Right lobe of liver (tissue), 6 donors: ENCODE results near the gene AKAIN1. TPM values are rescaled to one million over a fixed set of nuclear protein-coding genes. Genes with fewer than 3 reads are reported as not detected.
A peak's percentile ranks its signal among the peaks of the same experiment; 100 is the strongest.

Experiments used
- ATAC-seq, 4 donors: fragments of 200-7000 bp; cut with Tn5 transposase; one replicate each; pipeline ENCODE4 v1.9.1; 2020; ENCODE audit warnings: mild to moderate bottlenecking in 4 of 4, moderate library complexity in 4 of 4
- DNase-seq, 3 donors: peaks; one replicate each; pipeline ENCODE4 v3.0.0-alpha.2; 2020
- H3K27ac ChIP-seq, 3 donors: fragments of 200-600 bp; one replicate each; pipeline ENCODE4 v1.8.0; 2022
- H3K27me3 ChIP-seq, 2 donors: fragments of 200-600 bp; one replicate each; pipeline ENCODE4 v1.8.0; 2022
- H3K36me3 ChIP-seq, 4 donors: fragments of 200-600 bp; sonication (generic) in 1 of 4; one replicate each; pipeline versions ENCODE4 v1.5.1 to v1.8.0; 2017 to 2022; ENCODE audit warnings: control low read depth in 1 of 4
- H3K4me1 ChIP-seq, 4 donors: fragments of 200-600 bp; sonication (generic) in 1 of 4; one replicate each; pipeline versions ENCODE4 v1.5.1 to v1.8.0; 2017 to 2022; ENCODE audit warnings: control low read depth in 1 of 4
- H3K4me3 ChIP-seq, 3 donors: fragments of 200-600 bp; one replicate each; pipeline ENCODE4 v1.8.0; 2022
- H3K9me3 ChIP-seq, 4 donors: fragments of 200-600 bp; sonication (generic) in 1 of 4; one replicate each; pipeline versions ENCODE4 v1.5.1 to v1.8.0; 2017 to 2022; ENCODE audit warnings: control low read depth in 1 of 4
- POLR2A ChIP-seq: fragments of 450-650 bp; IDR thresholded peaks from one replicate; pipeline ENCODE4 v1.6.1; 2017; ENCODE audit warnings: antibody characterized with exemption, mild to moderate bottlenecking
- whole genome bisulfite sequencing: methylation state at CpG from one replicate; pipeline ENCODE4 v1.1.6; 2018; ENCODE audit warnings: low coverage, low lambda C conversion rate; ENCODE audit not compliant: insufficient coverage; ENCODE audit errors: missing lambda C conversion rate; 5-methylcytosine and 5-hydroxymethylcytosine counted together
- intact Hi-C, 2 donors: fragments of 100-400 bp; cut with DNase I; formaldehyde crosslinking; loops; one replicate each; pipeline versions ENCODE4 v1.11.2 to v1.14.1; 2022
- total RNA-seq, 6 experiments: library from RNA; depleted of rRNA in 2 of 6; stranded (reverse); fragments of >200 nt in 2 of 6; fragmentation: NEBNext Ultra II Directional in 3 of 6; extraction: Animal tissue kit (Norgen Biotek cat#: 25700) in 3 of 6; gene quantifications; one replicate each; pipeline versions ENCODE4 v1.1.0 to v1.2.4, GENCODE V29; 2016 to 2023
- TF ChIP-seq, protein P1 (sequence below), 4 donors: fragments of 200-600 bp in 3 of 4; fragments of 450-650 bp in 1 of 4; IDR thresholded peaks; one replicate each; pipeline versions ENCODE4 v1.5.1 to v1.8.0; 2016 to 2022; ENCODE audit warnings: antibody characterized with exemption in 4 of 4, mild to moderate bottlenecking in 2 of 4
- donor health status: DM: no; HTN: yes; CAD: no.
- donor health status: DM: no; HTN: no; CAD: no.
- donor health status: DM: no; HTN: no; CAD: no.
- donor health status: DM: no; HTN: yes; CAD: no.
- donor health status: DM: no; HTN: yes; CAD: no.

Gene AKAIN1
- total RNA-seq, 6 experiments from 2014 or later, result 0.99 TPM; not detected in 5

DNA sequence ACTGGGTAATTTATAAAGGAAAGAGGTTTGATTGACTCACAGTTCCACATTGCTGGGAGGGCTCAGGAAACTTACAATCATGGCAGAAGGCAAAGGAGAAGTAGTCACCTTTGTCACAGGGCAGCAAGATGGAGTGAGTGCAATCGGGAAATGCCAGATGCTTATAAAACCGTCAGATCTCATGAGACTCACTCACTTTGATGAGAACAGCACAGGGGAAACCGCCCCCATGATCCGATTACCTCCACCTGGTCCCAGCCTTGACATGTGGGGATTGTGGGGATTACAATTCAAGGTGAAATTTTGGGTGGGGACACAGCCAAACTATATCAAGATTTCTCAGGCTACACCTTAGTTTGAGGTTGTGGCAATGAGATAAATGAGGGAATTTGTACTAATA, 54.9 kb downstream of the AKAIN1 start:
- DNase-seq (no peak), ATAC-seq (no peak)
- H3K27ac ChIP-seq, result no peak overlapping the region
- H3K4me3 ChIP-seq, result no peak overlapping the region
- intact Hi-C loops, result no loop called here
- TF ChIP-seq POLR2A, result no peak
- TF ChIP-seq, protein P1, sequence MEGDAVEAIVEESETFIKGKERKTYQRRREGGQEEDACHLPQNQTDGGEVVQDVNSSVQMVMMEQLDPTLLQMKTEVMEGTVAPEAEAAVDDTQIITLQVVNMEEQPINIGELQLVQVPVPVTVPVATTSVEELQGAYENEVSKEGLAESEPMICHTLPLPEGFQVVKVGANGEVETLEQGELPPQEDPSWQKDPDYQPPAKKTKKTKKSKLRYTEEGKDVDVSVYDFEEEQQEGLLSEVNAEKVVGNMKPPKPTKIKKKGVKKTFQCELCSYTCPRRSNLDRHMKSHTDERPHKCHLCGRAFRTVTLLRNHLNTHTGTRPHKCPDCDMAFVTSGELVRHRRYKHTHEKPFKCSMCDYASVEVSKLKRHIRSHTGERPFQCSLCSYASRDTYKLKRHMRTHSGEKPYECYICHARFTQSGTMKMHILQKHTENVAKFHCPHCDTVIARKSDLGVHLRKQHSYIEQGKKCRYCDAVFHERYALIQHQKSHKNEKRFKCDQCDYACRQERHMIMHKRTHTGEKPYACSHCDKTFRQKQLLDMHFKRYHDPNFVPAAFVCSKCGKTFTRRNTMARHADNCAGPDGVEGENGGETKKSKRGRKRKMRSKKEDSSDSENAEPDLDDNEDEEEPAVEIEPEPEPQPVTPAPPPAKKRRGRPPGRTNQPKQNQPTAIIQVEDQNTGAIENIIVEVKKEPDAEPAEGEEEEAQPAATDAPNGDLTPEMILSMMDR (IDR thresholded peaks at IDR 0.05), result no peak
- no peaks in the 10 kb centered on the region for H3K27me3 ChIP-seq
- H3K4me1 ChIP-seq, result no peaks in the 10 kb centered on the region
- no peaks in the 10 kb centered on the region for H3K9me3 ChIP-seq
- no peaks in the 10 kb centered on the region for H3K36me3 ChIP-seq
- WGBS, result 54% methylated on average over 4 of the region's 4 CpGs

DNA sequence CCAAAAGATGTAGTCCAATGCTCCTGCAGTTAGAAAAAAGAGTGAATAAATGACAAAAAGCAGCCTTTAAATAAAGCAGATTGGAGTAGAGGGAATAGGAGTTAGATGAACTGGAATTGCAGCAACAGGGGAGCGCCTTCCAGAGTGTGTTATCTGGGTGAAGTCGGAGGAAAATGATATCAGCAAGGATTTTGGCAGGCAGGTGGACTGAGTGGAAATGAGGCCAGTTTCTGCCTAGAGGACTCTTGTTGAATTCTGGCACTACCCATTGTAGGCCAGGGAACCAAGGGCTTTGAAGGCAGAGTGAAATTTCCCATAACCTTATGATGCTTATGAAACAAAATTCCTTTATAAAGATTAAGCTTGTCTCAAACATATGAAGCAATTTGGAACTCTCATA, 59.8 kb downstream of the AKAIN1 start:
- intact Hi-C loops, result no loop called here
- no peaks in the 10 kb centered on the region for H3K4me1 ChIP-seq
- no peak overlapping the region for H3K27ac ChIP-seq
- no peak overlapping the region for H3K4me3 ChIP-seq
- H3K9me3 ChIP-seq, result no peaks in the 10 kb centered on the region
- no peak for TF ChIP-seq POLR2A
- TF ChIP-seq, protein P1 (IDR thresholded peaks at IDR 0.05), result no peak
- ATAC-seq, result no peak
- no peaks in the 10 kb centered on the region for H3K27me3 ChIP-seq
- DNase-seq, result no peak
- WGBS, result 45% methylated on average over 2 of the region's 2 CpGs
- no peaks in the 10 kb centered on the region for H3K36me3 ChIP-seq

DNA sequence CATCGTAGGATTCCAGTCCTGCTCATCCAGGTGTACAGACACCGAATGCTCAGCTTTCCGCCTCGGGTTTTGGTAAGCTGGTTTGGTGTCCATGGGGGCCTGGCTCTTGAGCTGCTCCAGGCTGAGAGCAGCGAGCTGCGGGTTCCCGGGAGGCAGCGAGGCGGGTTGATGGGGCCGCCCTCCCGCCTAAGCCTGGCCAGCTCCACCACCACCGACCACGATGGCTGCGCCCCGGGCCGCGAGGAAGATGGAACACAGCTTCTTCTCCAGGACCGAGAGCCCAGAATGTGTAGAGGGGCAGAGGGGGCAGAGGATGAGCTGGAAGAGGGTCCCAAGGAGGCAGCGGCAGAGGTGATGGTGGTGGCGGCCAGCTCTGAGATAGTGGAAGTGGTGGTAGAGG, 64.1 kb downstream of the AKAIN1 start:
- intact Hi-C loops, result no loop called here
- no peak for TF ChIP-seq POLR2A
- TF ChIP-seq, protein P1 (IDR thresholded peaks at IDR 0.05), result no peak

DNA sequence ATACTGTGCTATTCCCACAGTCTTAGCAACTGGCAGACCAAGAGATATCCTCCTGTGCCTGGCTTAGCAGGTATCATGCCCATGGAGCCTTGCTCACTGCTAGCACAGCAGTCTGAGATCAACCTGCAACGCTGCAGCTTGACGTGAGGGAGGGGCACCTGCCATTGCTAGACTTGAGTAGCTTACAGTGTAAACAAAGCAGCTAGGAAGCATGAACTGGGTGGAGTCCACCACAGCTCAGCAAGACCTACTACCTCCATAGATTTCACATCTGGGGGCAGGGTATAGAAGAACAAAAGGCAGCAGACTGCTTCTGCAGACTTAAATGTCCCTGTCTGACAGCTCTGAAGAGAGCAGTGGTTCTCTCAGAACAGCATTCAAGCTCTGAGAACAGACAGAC, 74.8 kb downstream of the AKAIN1 start:
- H3K9me3 ChIP-seq, result no peaks in the 10 kb centered on the region
- H3K4me1 ChIP-seq, result no peaks in the 10 kb centered on the region
- WGBS, result 17% methylated on average over 1 of the region's 2 CpGs
- no peak overlapping the region for H3K27ac ChIP-seq
- DNase-seq, result no peak
- H3K36me3 ChIP-seq, result no peaks in the 10 kb centered on the region
- H3K4me3 ChIP-seq, result no peak overlapping the region
- ATAC-seq, result no peak
- TF ChIP-seq, protein P1 (IDR thresholded peaks at IDR 0.05), result no peak
- no peak for TF ChIP-seq POLR2A
- intact Hi-C loops, result no loop called here
- no peaks in the 10 kb centered on the region for H3K27me3 ChIP-seq

More for the DNA sequence above, 64.1 kb downstream of the AKAIN1 start:
- Histone ChIP-seq H3K36me3 (no peaks in the 10 kb centered on the region), H3K4me1 (no peaks in the 10 kb centered on the region), H3K27me3 (no peaks in the 10 kb centered on the region), H3K27ac (no peak overlapping the region), H3K9me3 (no peaks in the 10 kb centered on the region), H3K4me3 (no peak overlapping the region)
- WGBS, result 75% methylated on average over 10 of the region's 20 CpGs
- DNase-seq (no peak), ATAC-seq (peak in 1 of 4 donors; percentile 25)

DNA sequence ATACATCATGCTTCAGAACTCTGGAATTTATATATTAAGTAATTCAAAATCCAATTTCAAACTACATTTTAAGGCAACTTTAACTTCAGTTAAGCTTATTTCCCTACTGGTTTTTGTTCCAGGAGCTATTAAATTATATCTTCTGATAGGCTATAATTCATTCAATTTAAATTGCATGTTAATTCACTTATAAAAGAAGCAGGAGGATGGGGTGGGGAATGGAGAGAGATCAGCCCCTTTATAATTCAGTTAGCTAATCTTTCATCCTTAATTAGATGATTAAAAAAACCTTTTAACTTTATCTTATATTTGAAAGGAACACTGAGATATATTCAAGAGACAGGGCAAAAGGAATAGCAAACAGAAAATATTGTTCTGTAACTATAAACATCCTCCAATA, 86.8 kb downstream of the AKAIN1 start:
- H3K36me3 ChIP-seq, result no peaks in the 10 kb centered on the region
- H3K9me3 ChIP-seq, result no peaks in the 10 kb centered on the region
- no peaks in the 10 kb centered on the region for H3K27me3 ChIP-seq
- no peak overlapping the region for H3K4me3 ChIP-seq
- no peak for TF ChIP-seq POLR2A
- TF ChIP-seq, protein P1 (IDR thresholded peaks at IDR 0.05), result no peak
- no peaks in the 10 kb centered on the region for H3K4me1 ChIP-seq
- intact Hi-C loops, result no loop called here
- ATAC-seq, result no peak
- DNase-seq, result no peak
- H3K27ac ChIP-seq, result no peak overlapping the region
